Measurements from ENCODE around the gene UST.

UST gene

DNA sequence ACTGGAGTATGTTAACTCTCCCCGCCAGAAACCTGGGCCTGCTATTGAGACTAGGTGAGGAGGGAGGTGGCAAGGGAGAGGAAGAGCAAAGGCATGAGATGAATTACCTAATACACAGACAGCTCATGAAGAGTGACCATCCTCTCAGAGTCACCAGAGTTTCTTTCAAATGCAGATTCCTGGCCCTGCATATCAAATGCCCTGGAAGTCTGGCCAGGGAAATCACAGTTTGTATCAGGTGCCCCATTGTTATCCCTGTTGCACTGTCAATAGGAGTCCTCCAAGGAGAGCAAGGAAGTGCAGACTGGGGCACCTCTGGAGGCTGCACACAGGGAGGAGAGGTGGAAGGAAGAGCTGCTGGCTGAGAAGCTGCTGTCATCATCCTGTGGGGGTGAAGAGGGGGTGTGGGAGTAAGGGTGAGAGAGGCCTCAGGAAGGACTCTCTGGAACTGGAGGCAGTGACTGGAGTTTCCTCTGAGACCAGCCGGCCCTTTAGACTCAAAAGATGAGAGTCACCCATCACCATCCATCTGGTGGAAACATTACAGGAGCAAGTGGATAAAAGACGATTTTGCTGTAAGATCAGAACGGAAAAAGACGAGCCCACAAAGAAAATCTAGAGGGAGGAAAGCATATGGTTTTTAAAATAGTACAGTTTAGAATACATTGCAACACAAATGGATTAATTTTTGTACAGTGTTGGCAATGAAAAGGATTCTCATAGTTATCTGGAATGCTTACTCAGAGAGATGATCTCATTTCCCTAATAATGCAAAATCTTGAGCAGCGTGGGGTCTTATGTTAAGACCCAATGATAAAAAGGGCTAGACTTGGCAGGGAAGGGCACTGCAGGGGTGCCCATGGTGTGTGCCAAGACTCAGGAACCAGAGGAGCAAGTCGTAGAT, 268.1 kb downstream of the UST start:
- Histone ChIP-seq H3K79me2 (ENCODE audit: insufficient read depth, low read length) (no peaks in the 10 kb centered on the region), H3K4me2 (ENCODE audit: low read depth, low read length, poor library complexity, severe bottlenecking) (no peak overlapping the region), H3K9ac (ENCODE audit: low read length) (no peak overlapping the region), H3K9me3 (ENCODE audit: insufficient read depth, low read length) (no peaks in the 10 kb centered on the region), H2AFZ (ENCODE audit: low read depth, low read length, severe bottlenecking) (no peak overlapping the region), H3F3A (ENCODE audit: insufficient read depth) (no peaks in the 10 kb centered on the region), H3K4me3 (ENCODE audit: insufficient read depth, low read length, poor library complexity, severe bottlenecking) (no peak overlapping the region), H4K20me1 (ENCODE audit: low read depth, low read length) (no peaks in the 10 kb centered on the region), H3K27me3 (ENCODE audit: low read length) (no peaks in the 10 kb centered on the region), H3K27ac (ENCODE audit: low read depth, low read length) (no peak overlapping the region), H3K36me3 (ENCODE audit: low read length) (no peaks in the 10 kb centered on the region), H3K9me2 (replicated peaks; ENCODE audit: insufficient read depth, low read length) (no peaks in the 10 kb centered on the region)
- no peak for TF ChIP-seq EZH2phosphoT487 (conservative IDR thresholded peaks at IDR 0.05; ENCODE audit: low read length)
- TF ChIP-seq, protein P1, sequence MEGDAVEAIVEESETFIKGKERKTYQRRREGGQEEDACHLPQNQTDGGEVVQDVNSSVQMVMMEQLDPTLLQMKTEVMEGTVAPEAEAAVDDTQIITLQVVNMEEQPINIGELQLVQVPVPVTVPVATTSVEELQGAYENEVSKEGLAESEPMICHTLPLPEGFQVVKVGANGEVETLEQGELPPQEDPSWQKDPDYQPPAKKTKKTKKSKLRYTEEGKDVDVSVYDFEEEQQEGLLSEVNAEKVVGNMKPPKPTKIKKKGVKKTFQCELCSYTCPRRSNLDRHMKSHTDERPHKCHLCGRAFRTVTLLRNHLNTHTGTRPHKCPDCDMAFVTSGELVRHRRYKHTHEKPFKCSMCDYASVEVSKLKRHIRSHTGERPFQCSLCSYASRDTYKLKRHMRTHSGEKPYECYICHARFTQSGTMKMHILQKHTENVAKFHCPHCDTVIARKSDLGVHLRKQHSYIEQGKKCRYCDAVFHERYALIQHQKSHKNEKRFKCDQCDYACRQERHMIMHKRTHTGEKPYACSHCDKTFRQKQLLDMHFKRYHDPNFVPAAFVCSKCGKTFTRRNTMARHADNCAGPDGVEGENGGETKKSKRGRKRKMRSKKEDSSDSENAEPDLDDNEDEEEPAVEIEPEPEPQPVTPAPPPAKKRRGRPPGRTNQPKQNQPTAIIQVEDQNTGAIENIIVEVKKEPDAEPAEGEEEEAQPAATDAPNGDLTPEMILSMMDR (IDR thresholded peaks at IDR 0.05; ENCODE audit: insufficient read depth, low read length, poor library complexity, severe bottlenecking) = no peak

DNA sequence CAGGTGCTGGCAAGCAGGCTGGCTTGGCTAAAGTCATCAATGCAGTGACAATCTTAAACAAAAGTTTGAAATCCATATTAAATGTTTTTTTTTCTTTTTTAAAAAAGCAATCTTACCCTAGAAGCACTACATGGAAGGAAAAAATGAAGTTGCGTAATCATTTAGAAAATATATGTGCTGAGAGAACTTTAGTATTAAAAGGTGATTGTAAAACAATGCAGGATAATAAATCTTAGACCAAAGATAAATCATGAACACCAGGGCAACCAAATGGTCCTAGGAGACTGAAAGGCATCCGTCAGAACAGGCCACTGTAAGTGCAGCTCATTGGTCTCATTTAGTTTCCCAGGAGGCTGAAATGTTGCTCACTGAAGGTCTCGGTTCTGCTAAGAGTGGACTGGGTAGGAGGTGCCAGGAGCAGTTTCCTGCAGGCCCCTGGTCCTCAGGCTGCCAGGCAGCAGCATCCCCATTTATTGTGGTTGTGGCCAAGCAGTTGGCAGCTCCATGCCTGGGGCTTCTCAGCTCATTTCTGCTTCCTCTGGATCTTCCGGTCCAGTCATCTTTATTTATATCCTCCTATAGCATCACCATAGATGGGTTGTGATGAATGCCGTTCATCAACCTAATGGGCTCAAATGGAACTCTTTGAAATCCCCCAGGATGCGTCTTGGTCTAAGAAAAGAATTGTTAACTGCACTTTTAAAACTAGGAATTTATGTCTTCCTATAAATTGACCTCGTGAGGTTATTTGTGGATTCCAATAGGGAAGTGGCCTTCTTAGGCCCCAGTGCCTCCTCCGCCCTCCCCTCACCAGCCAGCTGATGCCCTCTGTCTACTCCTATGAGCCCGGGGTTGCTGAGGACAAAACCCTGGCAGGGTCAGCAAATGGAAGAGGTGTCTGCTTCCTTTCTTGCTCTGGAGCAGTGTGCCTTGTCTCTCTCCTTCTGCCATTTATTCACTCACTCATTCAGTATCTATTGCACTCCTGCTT, 269.0 kb downstream of the UST start:
- no peak overlapping the region for H3K9ac ChIP-seq (ENCODE audit: low read length)
- no peaks in the 10 kb centered on the region for H3K9me3 ChIP-seq (ENCODE audit: insufficient read depth, low read length)
- H3K4me2 ChIP-seq (ENCODE audit: low read depth, low read length, poor library complexity, severe bottlenecking) = no peak overlapping the region
- no peak overlapping the region for H3K27ac ChIP-seq (ENCODE audit: low read depth, low read length)
- H3K9me2 ChIP-seq (replicated peaks; ENCODE audit: insufficient read depth, low read length) = no peaks in the 10 kb centered on the region
- no peak overlapping the region for H2AFZ ChIP-seq (ENCODE audit: low read depth, low read length, severe bottlenecking)
- TF ChIP-seq, protein P1 (IDR thresholded peaks at IDR 0.05; ENCODE audit: insufficient read depth, low read length, poor library complexity, severe bottlenecking) = no peak
- no peak for TF ChIP-seq EZH2phosphoT487 (conservative IDR thresholded peaks at IDR 0.05; ENCODE audit: low read length)
- no peaks in the 10 kb centered on the region for H3F3A ChIP-seq (ENCODE audit: insufficient read depth)
- no peaks in the 10 kb centered on the region for H3K36me3 ChIP-seq (ENCODE audit: low read length)
- H3K4me3 ChIP-seq (ENCODE audit: insufficient read depth, low read length, poor library complexity, severe bottlenecking) = no peak overlapping the region
- no peaks in the 10 kb centered on the region for H3K27me3 ChIP-seq (ENCODE audit: low read length)
- H4K20me1 ChIP-seq (ENCODE audit: low read depth, low read length) = no peaks in the 10 kb centered on the region
- no peaks in the 10 kb centered on the region for H3K79me2 ChIP-seq (ENCODE audit: insufficient read depth, low read length)

DNA sequence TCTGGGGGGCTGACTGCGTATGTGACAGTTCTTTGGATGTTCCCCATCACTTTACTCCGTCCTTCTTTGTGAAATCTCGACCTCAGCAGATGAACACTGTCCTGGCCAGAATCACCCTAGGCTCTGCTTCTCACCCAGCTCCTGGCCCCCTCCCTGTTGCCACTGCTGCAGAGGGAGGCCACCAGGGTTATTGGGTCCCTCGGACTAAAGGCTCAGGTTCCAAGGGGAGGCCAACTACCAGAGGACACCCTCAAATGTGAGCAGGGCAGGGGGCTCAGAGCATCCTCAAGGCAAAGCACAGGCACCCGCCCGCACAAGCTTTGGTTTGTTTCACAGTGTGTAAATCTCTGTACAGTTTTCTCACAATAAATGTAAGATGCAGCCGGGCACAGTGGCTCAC, 269.9 kb downstream of the UST start:
- H3K9me2 ChIP-seq (replicated peaks; ENCODE audit: insufficient read depth, low read length) = no peaks in the 10 kb centered on the region
- no peak overlapping the region for H3K4me3 ChIP-seq (ENCODE audit: insufficient read depth, low read length, poor library complexity, severe bottlenecking)
- no peak overlapping the region for H2AFZ ChIP-seq (ENCODE audit: low read depth, low read length, severe bottlenecking)
- no peak overlapping the region for H3K4me2 ChIP-seq (ENCODE audit: low read depth, low read length, poor library complexity, severe bottlenecking)
- H4K20me1 ChIP-seq (ENCODE audit: low read depth, low read length) = no peaks in the 10 kb centered on the region
- TF ChIP-seq, protein P1 (IDR thresholded peaks at IDR 0.05; ENCODE audit: insufficient read depth, low read length, poor library complexity, severe bottlenecking) = no peak
- TF ChIP-seq EZH2phosphoT487 (conservative IDR thresholded peaks at IDR 0.05; ENCODE audit: low read length) = no peak
- H3K27ac ChIP-seq (ENCODE audit: low read depth, low read length) = no peak overlapping the region
- H3K9ac ChIP-seq (ENCODE audit: low read length) = no peak overlapping the region
- no peaks in the 10 kb centered on the region for H3K27me3 ChIP-seq (ENCODE audit: low read length)
- H3K36me3 ChIP-seq (ENCODE audit: low read length) = no peaks in the 10 kb centered on the region
- no peaks in the 10 kb centered on the region for H3F3A ChIP-seq (ENCODE audit: insufficient read depth)
- H3K79me2 ChIP-seq (ENCODE audit: insufficient read depth, low read length) = no peaks in the 10 kb centered on the region
- H3K9me3 ChIP-seq (ENCODE audit: insufficient read depth, low read length) = no peaks in the 10 kb centered on the region

Measured in SU-DHL-6 (cell line).